Dermis microvascular lymphatic vessel endothelial cell (primary cell): ENCODE results near the gene SRSF5. TPM values are rescaled to one million over a fixed set of nuclear protein-coding genes. Genes with fewer than 3 reads are reported as not detected.
"Not testable (repeated sequence)": the region's sequence is repeated elsewhere in the genome, so short reads cannot be mapped to it uniquely, and the experiment has no call there.

ENCODE experiments used
- DNase-seq, 2 donors: peaks; one replicate each; pipeline versions ENCODE4 v3.0.0 to v3.0.0-alpha.2; 2010; ENCODE audit warnings: low read depth in 2 of 2
- total RNA-seq: library from RNA; depleted of rRNA; stranded (reverse); fragments of >200 nt; gene quantifications from 2 replicates; pipeline ENCODE4 v1.2.1, GENCODE V29; 2014

Gene SRSF5
- total RNA-seq, result 72.5 and 85.7 TPM in 2 replicates

GRCh38 chr14:69766984-69767368, at the start of gene SRSF5:
SRSF5 (plus strand) TSS chr14:69767142; CDS start chr14:69768157, 1,015 bp downstream.
- peak; percentile 94 to 97 for DNase-seq

GRCh38 chr14:69718614-69719013, 48.3 kb upstream of the SRSF5 start:
- DNase-seq, result not testable (repeated sequence)

GRCh38 chr14:69719501-69719951, 47.4 kb upstream of the SRSF5 start:
- DNase-seq, result peak; percentile 63 to 84

GRCh38 chr14:69720912-69721311, 46.0 kb upstream of the SRSF5 start:
- DNase-seq, result no peak

- peak; percentile 30 to 71 for DNase-seq
These were observed 40.0 kb upstream of the SRSF5 start for GRCh38 chr14:69726761-69727511.

- DNase-seq, result no peak
These were observed 39.1 kb upstream of the SRSF5 start for GRCh38 chr14:69727860-69728259.

GRCh38 chr14:69731919-69732598, 34.9 kb upstream of the SRSF5 start:
- DNase-seq, result not testable (repeated sequence)

GRCh38 chr14:69736405-69736804, 30.5 kb upstream of the SRSF5 start:
- not testable (repeated sequence) for DNase-seq

GRCh38 chr14:69741055-69741454, 25.9 kb upstream of the SRSF5 start:
- DNase-seq, result no peak

- no peak for DNase-seq
These were observed 17.0 kb upstream of the SRSF5 start for GRCh38 chr14:69749956-69750355.

- DNase-seq, result no peak
These were observed 16.4 kb upstream of the SRSF5 start for GRCh38 chr14:69750495-69750894.

GRCh38 chr14:69752773-69753172, 14.2 kb upstream of the SRSF5 start:
- no peak for DNase-seq

GRCh38 chr14:69753860-69754259, 13.1 kb upstream of the SRSF5 start:
- DNase-seq, result no peak

GRCh38 chr14:69754487-69754886, 12.5 kb upstream of the SRSF5 start:
- DNase-seq, result no peak

GRCh38 chr14:69755296-69755695, 11.6 kb upstream of the SRSF5 start:
- no peak for DNase-seq

GRCh38 chr14:69755784-69756183, 11.2 kb upstream of the SRSF5 start:
- no peak for DNase-seq

GRCh38 chr14:69756298-69756697, 10.6 kb upstream of the SRSF5 start:
- DNase-seq, result no peak

GRCh38 chr14:69760810-69761209, 6.1 kb upstream of the SRSF5 start:
- peak in 1 of 2 donors; percentile 30 for DNase-seq

GRCh38 chr14:69763761-69764510, 3.0 kb upstream of the SRSF5 start:
- peak in 1 of 2 donors; percentile 63 for DNase-seq

GRCh38 chr14:69767369-69767999, 542 bp downstream of the SRSF5 start:
- peak; percentile 86 to 94 for DNase-seq

GRCh38 chr14:69768873-69769272, 1.9 kb downstream of the SRSF5 start:
- peak; percentile 67 to 82 for DNase-seq

GRCh38 chr14:69769623-69770022, 2.7 kb downstream of the SRSF5 start:
- no peak for DNase-seq
